Mucosa of descending colon (tissue), 3 donors: ENCODE results near the gene ANKRD45. TPM values are rescaled to one million over a fixed set of nuclear protein-coding genes. Genes with fewer than 3 reads are reported as not detected.

Experiments
- ATAC-seq: fragments of 200-7000 bp; cut with Tn5 transposase; one replicate; pipeline ENCODE4 v1.9.1; 2020; ENCODE audit warnings: mild to moderate bottlenecking, moderate library complexity
- DNase-seq, 3 donors: peaks; one replicate each; pipeline ENCODE4 v3.0.0-alpha.2; 2020
- H3K36me3 ChIP-seq: fragments of 200-600 bp; one replicate; pipeline ENCODE4 v1.8.0; 2021; ENCODE audit warnings: low read depth, mild to moderate bottlenecking
- H3K4me1 ChIP-seq: fragments of 200-600 bp; one replicate; pipeline ENCODE4 v1.8.0; 2021; ENCODE audit warnings: low read depth, mild to moderate bottlenecking
- H3K4me3 ChIP-seq: fragments of 200-600 bp; one replicate; pipeline ENCODE4 v1.8.0; 2021; ENCODE audit warnings: mild to moderate bottlenecking
- H3K9me3 ChIP-seq: fragments of 200-600 bp; one replicate; pipeline ENCODE4 v1.8.0; 2021; ENCODE audit warnings: mild to moderate bottlenecking
- intact Hi-C, 2 donors: fragments of 100-400 bp; cut with DNase I in 1 of 2; cut with micrococcal nuclease in 1 of 2; formaldehyde crosslinking; loops; one replicate each; pipeline versions ENCODE4 v1.11.0 to v1.11.1; 2022; cut with DNase I, micrococcal nuclease
- total RNA-seq, 3 donors: library from RNA; stranded (reverse); fragmentation: NEBNext Ultra II Directional in 2 of 3; extraction: Animal tissue kit (Norgen Biotek cat#: 25700) in 2 of 3; gene quantifications; one replicate each; pipeline versions ENCODE4 v1.2.1 to v1.2.4, GENCODE V29; 2021 to 2023
- TF ChIP-seq, protein P1 (sequence below): fragments of 200-600 bp; IDR thresholded peaks from one replicate; pipeline ENCODE4 v1.8.0; 2022; ENCODE audit warnings: antibody characterized with exemption, mild to moderate bottlenecking
- donor health status: DM: no; HTN: no; CAD: no; lungs with moderate emphysema.
- donor health status: DM: no; HTN: no; CAD: no.
- donor health status: DM: no; HTN: yes; CAD: no.

ANKRD45 gene
- total RNA-seq, 3 donors from 2014 or later = 0.55 to 2.1 (median 1.1) TPM

DNA sequence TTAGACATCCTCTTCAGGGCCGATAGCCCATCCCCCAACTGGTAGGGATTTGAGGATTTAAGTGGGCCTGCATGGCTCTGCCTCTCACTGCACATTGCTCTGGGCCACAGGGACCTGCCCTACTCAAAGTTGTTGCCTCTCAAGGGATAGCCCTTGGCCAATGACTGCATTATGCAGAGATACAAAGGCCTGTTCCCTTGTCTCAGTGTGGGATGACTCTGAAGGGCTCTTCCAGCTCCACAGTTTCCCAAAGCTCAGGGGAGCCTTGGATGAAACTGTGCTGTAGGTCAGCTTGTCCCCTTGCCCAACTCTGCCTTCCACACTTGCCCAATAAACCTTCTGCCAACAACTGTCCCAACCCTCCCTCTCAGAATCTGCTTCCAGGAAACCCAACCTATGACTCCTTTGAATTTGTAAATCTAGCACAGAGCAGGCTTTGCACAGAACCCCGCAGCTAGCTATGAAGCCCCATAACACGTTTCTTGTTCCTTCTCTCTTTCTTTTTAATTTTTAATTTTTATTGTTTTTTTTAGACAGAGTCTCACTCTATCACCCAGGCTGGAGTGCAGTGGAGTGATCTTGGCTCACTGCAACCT lies 109.3 kb downstream of the ANKRD45 start:
- no peaks in the 10 kb centered on the region for H3K36me3 ChIP-seq
- intact Hi-C loops = no loop called here
- H3K4me1 ChIP-seq = no peaks in the 10 kb centered on the region
- H3K4me3 ChIP-seq = no peak overlapping the region
- no peak for DNase-seq
- ATAC-seq = no peak
- no peaks in the 10 kb centered on the region for H3K9me3 ChIP-seq
- TF ChIP-seq, protein P1, sequence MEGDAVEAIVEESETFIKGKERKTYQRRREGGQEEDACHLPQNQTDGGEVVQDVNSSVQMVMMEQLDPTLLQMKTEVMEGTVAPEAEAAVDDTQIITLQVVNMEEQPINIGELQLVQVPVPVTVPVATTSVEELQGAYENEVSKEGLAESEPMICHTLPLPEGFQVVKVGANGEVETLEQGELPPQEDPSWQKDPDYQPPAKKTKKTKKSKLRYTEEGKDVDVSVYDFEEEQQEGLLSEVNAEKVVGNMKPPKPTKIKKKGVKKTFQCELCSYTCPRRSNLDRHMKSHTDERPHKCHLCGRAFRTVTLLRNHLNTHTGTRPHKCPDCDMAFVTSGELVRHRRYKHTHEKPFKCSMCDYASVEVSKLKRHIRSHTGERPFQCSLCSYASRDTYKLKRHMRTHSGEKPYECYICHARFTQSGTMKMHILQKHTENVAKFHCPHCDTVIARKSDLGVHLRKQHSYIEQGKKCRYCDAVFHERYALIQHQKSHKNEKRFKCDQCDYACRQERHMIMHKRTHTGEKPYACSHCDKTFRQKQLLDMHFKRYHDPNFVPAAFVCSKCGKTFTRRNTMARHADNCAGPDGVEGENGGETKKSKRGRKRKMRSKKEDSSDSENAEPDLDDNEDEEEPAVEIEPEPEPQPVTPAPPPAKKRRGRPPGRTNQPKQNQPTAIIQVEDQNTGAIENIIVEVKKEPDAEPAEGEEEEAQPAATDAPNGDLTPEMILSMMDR = no peak

Other genes starting within 250 kb of the ANKRD45 start
- 100 to 1,000 TPM; 398 to 884 (median 511) TPM for gene PRDX6, start 192.5 kb downstream of the ANKRD45 start, total RNA-seq
- not detected for gene SLC9C2, start 66.8 kb downstream of the ANKRD45 start, total RNA-seq
- gene TEX50, start 34.5 kb downstream of the ANKRD45 start, total RNA-seq = not detected
- 10 to 100 TPM; 18.3 to 34.8 (median 25.1) TPM for gene KLHL20, start 45.1 kb upstream of the ANKRD45 start, total RNA-seq
- gene DARS2, start 154.8 kb upstream of the ANKRD45 start, total RNA-seq = 10 to 100 TPM; 15.2 to 29.4 (median 21.6) TPM
- gene CENPL, start 155.0 kb upstream of the ANKRD45 start, total RNA-seq = 1 to 10 TPM; 6.5 to 8.3 (median 6.7) TPM
- 100 to 1,000 TPM; 207 to 252 (median 224) TPM for gene GAS5, start 198.1 kb upstream of the ANKRD45 start, total RNA-seq
- gene ZBTB37, start 198.5 kb upstream of the ANKRD45 start, total RNA-seq = 10 to 100 TPM in 2 of 3 donors, 1 to 10 TPM in 1; 9.3 to 13.2 (median 12.0) TPM
- gene SERPINC1, start 247.5 kb upstream of the ANKRD45 start, total RNA-seq = not detected